Prostate gland (tissue), 2 donors: ENCODE data around the gene CHRD. TPM values are rescaled to one million over a fixed set of nuclear protein-coding genes. Genes with fewer than 3 reads are reported as not detected.

Experiments
- DNase-seq: peaks from one replicate; pipeline ENCODE4 v3.0.0-alpha.2; 2019; ENCODE audit warnings: low spot score
- H3K27ac ChIP-seq, 2 donors: fragments of 200-600 bp; sonication (generic); 2 replicates each; pipeline ENCODE4 v1.5.1; 2017 to 2019
- H3K27me3 ChIP-seq: fragments of 200-600 bp; sonication (generic); replicated peaks from 2 replicates; pipeline ENCODE4 v1.5.1; 2019; ENCODE audit not compliant: insufficient read depth
- H3K36me3 ChIP-seq, 2 donors: fragments of 200-600 bp; sonication (generic); 1 replicate in 1 of 2; 2 replicates in 1 of 2; pipeline versions ENCODE4 v1.5.1 to v1.8.1; 2017 to 2019
- H3K4me1 ChIP-seq: fragments of 200-600 bp; sonication (generic); replicated peaks from 2 replicates; pipeline ENCODE4 v1.5.1; 2019
- H3K4me3 ChIP-seq, 2 donors: fragments of 200-600 bp; sonication (generic); 2 replicates each; pipeline ENCODE4 v1.5.1; 2017 to 2019
- H3K9me3 ChIP-seq: fragments of 200-600 bp; sonication (generic); 2 replicates; pipeline ENCODE4 v1.5.1; 2017
- CTCF ChIP-seq, 4 experiments: fragments of 200-600 bp in 2 of 4; fragments of 450-650 bp in 2 of 4; sonication (generic) in 2 of 4; IDR thresholded peaks; 1 replicate in 3 of 4; 2 replicates in 1 of 4; pipeline ENCODE4 v1.5.1; 2016 to 2019; ENCODE audit warnings: antibody characterized with exemption in 4 of 4, mild to moderate bottlenecking in 2 of 4, moderate library complexity in 2 of 4
- POLR2A ChIP-seq: fragments of 450-650 bp; IDR thresholded peaks from one replicate; pipeline ENCODE4 v1.6.1; 2016; ENCODE audit warnings: antibody characterized with exemption, mild to moderate bottlenecking
- POLR2AphosphoS5 ChIP-seq: sonication (generic); formaldehyde crosslinking; IDR thresholded peaks from one replicate; pipeline ENCODE4 v1.6.1; 2017; ENCODE audit warnings: antibody characterized with exemption
- WGBS: methylation state at CpG from one replicate; pipeline ENCODE4 v1.1.5; 2018; 5-methylcytosine and 5-hydroxymethylcytosine counted together
- intact Hi-C: fragments of 100-400 bp; cut with DNase I; formaldehyde crosslinking; loops from one replicate; pipeline ENCODE4 v1.14.2; 2022
- total RNA-seq, 2 donors: library from RNA; depleted of rRNA; stranded (reverse); fragments of >200 nt; gene quantifications; one replicate each; pipeline ENCODE4 v1.1.0, GENCODE V29; 2016

The CHRD gene
- total RNA-seq, 2 donors from 2014 or later, result 2.5 to 8.0 TPM

- intact Hi-C loops, result loop anchor here (5.0 kb wide), 2 partner anchors 46 to 66 kb away; partner anchors contain the start of gene PSMD2
- WGBS, result under 1% methylated on average over 67 of the region's 68 CpGs
- Histone ChIP-seq H3K36me3 (no peaks in the 10 kb centered on the region), H3K27ac (peak overlapping the region; percentile 94 to 97), H3K4me3 (peak overlapping the region; percentile 64 to 71), H3K9me3 (no peaks in the 10 kb centered on the region), H3K27me3 (no peaks in the 10 kb centered on the region), H3K4me1 (peaks cover 3% of the 10 kb centered on the region)
- TF ChIP-seq CTCF (IDR thresholded peaks at IDR 0.05), result peak in 3 of 4 experiments; percentile 59 to 67 (median 66)
- peak; percentile 81 for TF ChIP-seq POLR2A
- TF ChIP-seq POLR2AphosphoS5, result peak; percentile 99
- DNase-seq, result peak; percentile 97
Observed at GRCh38 chr3:184362668-184363546, 16.9 kb upstream of the CHRD start.

- no peak for DNase-seq
- WGBS, result 90% methylated on average over 5 of the region's 5 CpGs
- no peak overlapping the region for H3K4me3 ChIP-seq
- H3K9me3 ChIP-seq, result no peaks in the 10 kb centered on the region
- no peak for TF ChIP-seq CTCF (IDR thresholded peaks at IDR 0.05)
- no peak for TF ChIP-seq POLR2A
- no peak for TF ChIP-seq POLR2AphosphoS5
- H3K4me1 ChIP-seq, result peaks cover 6% of the 10 kb centered on the region
- H3K27me3 ChIP-seq, result no peaks in the 10 kb centered on the region
- intact Hi-C loops, result no loop called here
- H3K27ac ChIP-seq, result no peak overlapping the region
- no peaks in the 10 kb centered on the region for H3K36me3 ChIP-seq
Observed at GRCh38 chr3:184366619-184367289, 13.1 kb upstream of the CHRD start.

GRCh38 chr3:184368116-184368515, 11.7 kb upstream of the CHRD start:
- intact Hi-C loops, result no loop called here
- Histone ChIP-seq H3K27ac (no peak overlapping the region), H3K36me3 (no peaks in the 10 kb centered on the region), H3K4me1 (peaks cover 9% of the 10 kb centered on the region), H3K27me3 (no peaks in the 10 kb centered on the region), H3K4me3 (no peak overlapping the region), H3K9me3 (no peaks in the 10 kb centered on the region)
- DNase-seq, result no peak
- WGBS, result 85% methylated on average over 9 of the region's 9 CpGs
- TF ChIP-seq CTCF (IDR thresholded peaks at IDR 0.05) (no peak), POLR2A (no peak), POLR2AphosphoS5 (no peak)

- no peak for DNase-seq
- Histone ChIP-seq H3K27me3 (no peaks in the 10 kb centered on the region), H3K27ac (no peak overlapping the region), H3K36me3 (no peaks in the 10 kb centered on the region), H3K9me3 (no peaks in the 10 kb centered on the region), H3K4me1 (peaks cover 9% of the 10 kb centered on the region), H3K4me3 (no peak overlapping the region)
- WGBS, result 62% methylated on average over 3 of the region's 3 CpGs
- intact Hi-C loops, result no loop called here
- TF ChIP-seq POLR2AphosphoS5, result no peak
- no peak for TF ChIP-seq CTCF (IDR thresholded peaks at IDR 0.05)
- no peak for TF ChIP-seq POLR2A
Observed at GRCh38 chr3:184368586-184369183, 11.2 kb upstream of the CHRD start.
